Measurements from ENCODE around the gene DDX25.

DDX25 gene

DNA sequence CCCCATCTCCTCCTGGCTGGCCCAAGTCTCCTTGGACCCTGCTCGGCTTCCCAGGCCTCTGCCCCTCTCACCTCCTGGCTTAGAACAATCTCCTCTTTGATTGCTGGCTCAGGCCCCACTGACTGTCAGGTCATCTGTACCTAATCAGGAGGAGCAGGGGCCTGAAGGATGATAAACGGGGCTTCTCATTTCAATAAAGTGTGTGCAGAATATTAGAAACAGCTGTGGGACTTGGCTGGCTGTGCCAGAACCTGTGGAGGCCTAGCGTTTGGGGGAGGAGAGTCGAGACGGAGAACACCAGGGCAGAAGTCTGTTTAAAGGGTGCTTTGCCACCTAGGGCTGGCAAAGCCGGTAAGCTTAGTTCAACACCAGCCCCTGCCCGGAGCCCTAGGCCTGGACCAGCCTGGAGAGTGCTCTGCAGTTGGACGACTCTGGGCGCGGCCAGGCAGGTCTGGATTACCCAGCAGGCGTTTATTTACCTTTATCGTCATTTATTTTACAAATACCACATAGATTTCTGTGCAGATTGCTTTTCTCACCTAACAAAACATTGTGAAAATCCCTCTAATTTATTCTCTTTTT, 31.4 kb downstream of the DDX25 start:
- DNase-seq (ENCODE audit: low read depth in 2 of 2) = no peak

DNA sequence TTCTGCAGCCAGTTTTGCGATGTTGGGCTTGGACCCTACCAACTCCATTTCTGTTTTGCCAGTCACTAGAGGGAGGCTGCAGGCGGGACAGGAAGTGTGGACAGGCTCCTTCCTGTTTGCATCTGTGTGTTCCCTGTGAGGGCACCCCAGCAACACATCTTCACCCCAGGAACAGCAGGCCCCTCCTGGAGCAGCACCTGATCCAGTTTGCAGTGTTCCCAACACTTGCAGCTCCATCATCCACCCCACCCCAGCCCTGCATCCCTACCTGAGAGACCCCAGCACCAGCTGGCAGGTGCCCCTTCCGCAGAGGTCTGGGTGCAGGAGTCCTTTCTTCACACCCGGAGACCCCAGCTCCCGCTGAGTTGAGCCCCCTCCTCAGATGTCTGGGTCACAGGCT, 34.1 kb downstream of the DDX25 start:
- DNase-seq (ENCODE audit: low read depth in 2 of 2) = no peak

GRCh38 chr11:125939081-125939521, 34.8 kb downstream of the DDX25 start:
- no peak for DNase-seq (ENCODE audit: low read depth in 2 of 2)

- DNase-seq (ENCODE audit: low read depth in 2 of 2) = no peak
These were observed 35.8 kb downstream of the DDX25 start for GRCh38 chr11:125940145-125940544.

DNA sequence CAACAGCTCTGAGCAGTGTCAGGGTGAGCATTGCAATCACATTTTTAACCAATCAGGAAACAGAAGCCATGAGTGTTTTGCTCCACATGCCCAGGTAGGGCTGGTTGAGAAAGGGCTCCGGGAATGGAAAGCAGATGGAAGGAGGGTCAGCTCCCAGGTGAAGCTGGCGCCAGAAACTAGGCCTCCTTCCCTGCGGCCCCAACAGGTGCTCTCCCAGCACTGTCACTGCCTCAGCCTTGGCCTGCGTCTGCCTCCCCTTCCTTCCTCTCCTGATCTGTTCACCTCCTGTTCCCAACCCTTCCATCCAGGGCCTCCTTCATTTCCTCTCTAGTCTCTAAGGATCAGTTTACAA, 36.9 kb downstream of the DDX25 start:
- DNase-seq (ENCODE audit: low read depth in 2 of 2) = no peak

- peak; percentile 15 to 55 for DNase-seq (ENCODE audit: low read depth in 2 of 2)
These were observed 37.6 kb downstream of the DDX25 start for GRCh38 chr11:125941619-125942611.

GRCh38 chr11:125942771-125943428, 38.6 kb downstream of the DDX25 start:
- DNase-seq (ENCODE audit: low read depth in 2 of 2) = no peak

DNA sequence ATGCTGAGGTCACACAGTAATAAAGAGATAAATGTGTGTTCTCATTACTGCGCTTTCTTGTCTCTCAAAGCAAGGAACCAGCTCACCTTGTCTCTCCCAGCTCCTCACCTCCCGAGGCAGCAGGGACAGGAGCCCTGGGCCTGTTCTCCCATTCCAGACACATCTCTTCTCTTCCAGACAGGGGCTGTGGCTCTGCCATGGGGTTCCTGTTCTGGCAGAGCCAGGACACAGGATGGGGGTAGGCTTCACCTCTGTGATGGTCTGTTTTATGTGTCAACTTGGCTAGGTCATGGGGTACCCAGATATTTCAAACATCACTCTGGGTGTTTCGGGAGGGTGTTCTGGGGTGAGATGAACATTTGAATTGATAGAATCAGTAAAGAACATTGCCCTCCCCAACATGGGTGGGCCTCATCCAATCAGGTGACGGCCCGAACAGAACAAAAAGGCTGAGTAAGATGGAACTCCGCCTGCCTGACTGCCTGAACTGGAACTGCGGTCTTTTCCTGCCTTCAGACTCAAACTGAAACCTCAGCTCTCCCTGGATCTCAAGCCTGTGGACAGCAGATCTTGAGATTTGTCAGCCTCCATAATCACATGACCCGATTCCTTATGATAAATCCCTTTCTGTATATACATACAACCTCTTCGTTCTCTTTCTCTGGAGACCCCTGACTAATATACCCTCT, 39.5 kb downstream of the DDX25 start:
- DNase-seq (ENCODE audit: low read depth in 2 of 2) = no peak

GRCh38 chr11:125944350-125945010, 40.2 kb downstream of the DDX25 start:
- DNase-seq (ENCODE audit: low read depth in 2 of 2) = no peak

DNA sequence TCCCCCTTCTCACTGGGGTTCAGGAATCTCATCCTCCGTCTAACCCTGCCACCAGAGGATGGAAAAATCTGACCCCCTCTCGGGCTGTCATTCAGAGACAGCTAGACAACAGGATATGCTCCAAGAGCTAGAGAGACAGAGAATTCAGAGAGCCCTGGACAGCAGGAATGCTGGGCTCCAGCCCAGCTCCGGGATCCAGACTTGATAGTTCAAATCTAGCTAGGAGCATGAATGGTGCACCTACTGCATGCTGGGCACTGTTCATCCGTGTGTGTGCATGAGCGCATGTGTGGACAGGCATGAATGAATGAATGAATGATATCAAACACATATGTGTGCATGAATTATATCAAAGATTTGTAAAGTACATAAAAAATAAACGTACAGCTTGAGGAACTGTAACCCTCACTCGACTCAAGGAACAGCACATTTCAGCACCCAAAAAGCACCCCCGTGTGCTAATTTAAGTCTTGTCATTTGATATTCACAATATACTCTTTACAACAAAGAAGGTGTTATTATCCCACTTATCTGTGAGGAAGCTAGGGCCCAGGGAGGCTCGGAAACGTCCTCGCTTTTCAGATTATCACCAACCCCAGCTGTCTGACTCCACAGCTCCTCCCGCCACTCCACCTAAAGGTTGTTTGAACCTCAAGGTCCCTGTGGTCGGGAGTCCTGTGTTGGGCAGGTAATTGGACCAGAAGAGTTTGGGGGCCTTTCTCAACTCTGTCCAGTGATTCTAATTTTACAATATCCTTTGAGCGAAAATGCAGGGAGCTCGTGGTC, 40.9 kb downstream of the DDX25 start:
- no peak for DNase-seq (ENCODE audit: low read depth in 2 of 2)

GRCh38 chr11:125945797-125946520, 41.7 kb downstream of the DDX25 start, which contains the start of gene VSIG10L2:
TSS of gene VSIG10L2 (plus strand) at chr11:125946044. CDS start at chr11:125946056, 12 bp downstream.
- no peak for DNase-seq (ENCODE audit: low read depth in 2 of 2)

DNA sequence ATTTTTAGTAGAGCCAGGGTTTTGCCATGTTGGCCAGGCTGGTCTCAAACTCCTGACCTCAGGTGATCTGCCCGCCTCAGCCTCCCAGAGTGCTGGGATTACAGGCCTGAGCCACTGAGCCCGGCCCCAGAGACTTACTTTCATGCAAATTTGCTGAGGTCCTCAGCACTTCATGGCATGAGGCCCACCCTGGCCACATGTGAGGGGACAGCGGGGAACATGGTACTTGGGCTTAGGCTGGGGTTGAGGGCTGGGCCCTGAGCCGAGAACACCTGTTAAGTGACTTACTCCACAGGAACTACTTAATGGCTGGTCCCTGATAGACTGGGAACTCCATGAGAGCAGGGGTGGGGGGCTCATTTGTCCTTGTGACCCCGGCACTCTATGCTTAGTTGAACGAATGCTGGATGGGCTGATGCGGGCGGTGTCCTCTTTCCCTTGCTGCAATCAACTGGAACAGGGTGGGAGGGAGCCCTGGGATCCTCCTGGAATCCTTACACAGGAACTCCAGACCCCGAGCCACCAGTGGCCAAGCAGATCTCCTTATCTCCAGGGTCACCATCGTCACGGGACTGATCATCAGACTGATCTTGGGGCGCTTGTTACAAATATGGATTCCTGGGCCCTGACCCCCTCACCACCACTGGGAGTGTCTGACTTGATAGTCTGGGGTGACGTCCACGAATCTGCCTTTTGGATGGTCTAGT, 42.6 kb downstream of the DDX25 start:
- DNase-seq (ENCODE audit: low read depth in 2 of 2) = no peak

DNA sequence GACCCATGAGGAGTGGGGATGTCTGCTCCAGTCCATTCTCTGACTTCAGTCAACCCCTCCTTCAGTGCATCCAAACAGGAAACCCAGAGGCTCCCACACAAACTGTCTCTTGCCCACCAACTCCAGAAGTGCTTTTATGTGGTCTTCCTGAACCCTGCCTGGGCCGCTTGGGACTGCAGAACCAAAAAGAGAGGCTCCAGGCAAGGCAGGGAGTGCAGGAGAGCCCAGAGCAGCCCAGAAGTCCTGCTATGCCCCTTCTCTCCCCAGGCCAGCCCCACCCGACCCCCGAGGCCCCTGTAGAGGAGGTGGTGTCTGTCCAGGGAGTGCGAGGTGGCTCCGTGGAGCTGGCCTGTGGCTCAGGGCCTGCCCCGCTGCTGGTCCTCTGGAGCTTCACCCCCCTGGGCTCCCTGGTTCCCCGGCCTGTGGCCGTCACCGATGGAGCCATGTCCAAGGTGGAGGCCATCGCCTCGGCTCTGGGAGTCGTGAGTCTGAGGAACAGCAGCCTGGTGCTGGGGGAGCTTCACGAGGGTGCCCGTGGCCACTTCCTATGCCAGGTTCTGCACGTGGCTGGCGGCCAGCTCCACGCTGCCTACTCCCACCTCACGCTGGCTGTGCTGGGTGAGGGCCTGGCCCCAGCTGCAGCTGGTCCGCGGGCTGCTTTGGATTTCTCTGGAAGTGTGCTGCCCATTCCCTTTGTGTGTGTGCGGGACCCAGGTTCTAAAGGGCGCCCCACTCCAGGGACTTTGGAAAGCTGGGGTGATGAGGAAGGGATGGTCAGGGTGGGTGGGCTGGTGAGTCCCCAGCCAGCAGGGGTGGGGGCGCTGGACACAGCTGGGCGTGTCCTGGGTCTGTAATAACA, 43.3 kb downstream of the DDX25 start:
- DNase-seq (ENCODE audit: low read depth in 2 of 2) = no peak

- no peak for DNase-seq (ENCODE audit: low read depth in 2 of 2)
These were observed 44.2 kb downstream of the DDX25 start for GRCh38 chr11:125948278-125949051.

DNA sequence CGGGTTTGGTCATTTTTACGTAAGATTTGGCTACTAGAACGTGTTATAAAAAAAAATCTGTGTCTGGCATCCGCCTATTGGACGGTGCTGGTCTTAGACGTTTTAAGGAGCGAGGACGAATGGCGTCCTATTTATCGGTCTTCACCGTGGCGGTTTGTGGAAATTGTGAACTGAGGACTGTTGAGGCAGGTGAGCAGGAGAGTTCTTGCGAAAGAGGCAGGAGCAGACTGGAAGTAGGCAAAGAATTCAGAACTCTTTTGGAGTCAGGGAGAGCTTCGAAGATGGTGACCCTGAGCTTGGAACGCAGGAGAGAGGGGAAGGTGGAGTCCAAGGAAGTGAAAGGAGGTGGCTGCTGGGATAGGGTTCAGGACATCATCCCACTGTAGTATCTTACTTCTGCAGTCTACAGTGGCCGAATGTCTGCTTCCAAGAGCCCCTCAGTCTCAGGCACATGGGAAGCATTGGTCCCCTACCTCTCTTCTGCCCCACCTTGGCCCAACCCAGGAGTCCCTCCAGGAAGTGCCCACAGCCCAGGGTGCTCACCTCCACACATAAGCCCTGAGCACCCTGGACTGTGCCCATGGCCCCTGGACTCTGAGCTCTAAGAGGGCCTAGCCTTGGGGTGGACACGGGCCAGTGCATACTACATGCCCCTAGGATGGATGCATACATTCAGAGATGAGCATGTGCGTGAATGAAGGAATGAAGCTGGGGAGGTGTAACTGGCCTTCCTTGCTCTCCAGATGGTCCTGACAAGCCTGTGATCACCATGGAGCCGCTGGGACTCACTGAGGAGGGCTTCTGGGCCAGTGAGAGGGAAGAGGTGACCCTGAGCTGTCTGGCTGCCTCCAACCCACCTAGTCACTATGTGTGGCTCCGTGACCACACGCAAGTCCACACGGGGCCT, 45.2 kb downstream of the DDX25 start:
- DNase-seq (ENCODE audit: low read depth in 2 of 2) = no peak

GRCh38 chr11:125950178-125950490, 45.8 kb downstream of the DDX25 start:
- no peak for DNase-seq (ENCODE audit: low read depth in 2 of 2)
